ENCODE results near the gene ZSCAN12. TPM values are rescaled to one million over a fixed set of nuclear protein-coding genes. Genes with fewer than 3 reads are reported as not detected.
A peak's percentile ranks its signal among the peaks of the same experiment; 100 is the strongest.

Gene ZSCAN12
- total RNA-seq, 3 donors from 2014 or later = 4.3 to 6.9 (median 5.0) TPM

DNA sequence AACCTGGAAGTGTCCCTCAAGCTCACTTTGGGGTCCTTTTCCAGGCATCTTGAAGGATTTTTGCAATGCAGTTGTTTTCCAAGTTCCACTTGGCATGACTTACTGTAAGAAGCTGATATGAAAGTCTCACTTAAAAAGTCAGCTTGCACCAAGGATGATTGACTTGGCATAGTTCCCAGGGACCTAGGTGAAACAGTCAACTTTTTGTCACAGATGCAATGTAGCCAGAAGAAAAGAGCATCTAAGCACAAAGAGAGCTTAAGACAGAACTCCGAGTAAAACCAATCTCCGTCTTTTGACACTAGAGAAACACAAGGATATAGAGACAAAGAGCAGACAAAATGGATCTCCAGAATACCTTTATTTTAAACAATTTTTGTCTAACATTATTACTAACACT, 2.6 kb upstream of the ZSCAN12 start:
- H3K4me1 ChIP-seq (ENCODE audit: low read depth) = no peaks in the 10 kb centered on the region
- DNase-seq (no peak), ATAC-seq (no peak)
- intact Hi-C loops (cut with DNase I, micrococcal nuclease) = no loop called here
- TF ChIP-seq, protein P1, sequence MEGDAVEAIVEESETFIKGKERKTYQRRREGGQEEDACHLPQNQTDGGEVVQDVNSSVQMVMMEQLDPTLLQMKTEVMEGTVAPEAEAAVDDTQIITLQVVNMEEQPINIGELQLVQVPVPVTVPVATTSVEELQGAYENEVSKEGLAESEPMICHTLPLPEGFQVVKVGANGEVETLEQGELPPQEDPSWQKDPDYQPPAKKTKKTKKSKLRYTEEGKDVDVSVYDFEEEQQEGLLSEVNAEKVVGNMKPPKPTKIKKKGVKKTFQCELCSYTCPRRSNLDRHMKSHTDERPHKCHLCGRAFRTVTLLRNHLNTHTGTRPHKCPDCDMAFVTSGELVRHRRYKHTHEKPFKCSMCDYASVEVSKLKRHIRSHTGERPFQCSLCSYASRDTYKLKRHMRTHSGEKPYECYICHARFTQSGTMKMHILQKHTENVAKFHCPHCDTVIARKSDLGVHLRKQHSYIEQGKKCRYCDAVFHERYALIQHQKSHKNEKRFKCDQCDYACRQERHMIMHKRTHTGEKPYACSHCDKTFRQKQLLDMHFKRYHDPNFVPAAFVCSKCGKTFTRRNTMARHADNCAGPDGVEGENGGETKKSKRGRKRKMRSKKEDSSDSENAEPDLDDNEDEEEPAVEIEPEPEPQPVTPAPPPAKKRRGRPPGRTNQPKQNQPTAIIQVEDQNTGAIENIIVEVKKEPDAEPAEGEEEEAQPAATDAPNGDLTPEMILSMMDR (IDR thresholded peaks at IDR 0.05) = no peak
- no peak overlapping the region for H3K4me3 ChIP-seq
- no peaks in the 10 kb centered on the region for H3K36me3 ChIP-seq (ENCODE audit: low read depth)
- H3K9me3 ChIP-seq = no peaks in the 10 kb centered on the region

DNA sequence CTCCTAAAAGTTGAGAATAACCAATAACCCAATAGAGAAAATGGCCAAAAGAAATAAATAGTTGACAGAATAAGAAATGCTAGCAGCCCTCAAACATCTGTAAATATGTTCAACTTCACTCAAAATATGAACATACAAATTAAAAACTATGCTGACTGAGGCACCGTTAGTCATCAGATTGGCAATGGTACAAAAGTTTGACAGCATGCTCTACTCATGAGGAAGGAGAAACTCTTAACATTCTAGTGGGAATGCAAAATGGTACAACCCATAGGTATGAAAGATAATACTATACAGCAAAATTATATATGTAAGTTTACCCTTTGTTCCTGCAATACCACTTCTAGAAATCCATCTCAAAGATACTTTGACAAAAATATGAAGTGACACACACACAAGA, 1.6 kb upstream of the ZSCAN12 start:
- TF ChIP-seq, protein P1 (IDR thresholded peaks at IDR 0.05) = no peak
- ATAC-seq = no peak
- Histone ChIP-seq H3K36me3 (ENCODE audit: low read depth) (no peaks in the 10 kb centered on the region), H3K9me3 (no peaks in the 10 kb centered on the region), H3K4me1 (ENCODE audit: low read depth) (no peaks in the 10 kb centered on the region), H3K4me3 (no peak overlapping the region)
- intact Hi-C loops (cut with DNase I, micrococcal nuclease) = no loop called here
- DNase-seq = no peak

DNA sequence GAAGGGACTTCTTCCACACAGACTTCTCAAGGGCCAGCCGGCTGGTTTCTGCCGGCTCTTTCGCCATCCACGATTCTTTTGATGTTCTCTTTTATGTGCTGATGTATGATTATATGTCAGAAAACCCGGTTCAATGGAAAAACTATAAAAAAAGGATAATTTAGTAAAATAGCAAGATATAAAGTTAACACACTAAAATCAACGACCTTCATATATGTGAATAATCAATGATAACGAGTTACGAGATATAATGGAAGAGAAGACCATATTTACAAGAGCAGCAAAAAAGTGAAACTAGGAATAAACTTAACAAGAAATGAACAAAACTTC, 540 bp upstream of the ZSCAN12 start:
- no peaks in the 10 kb centered on the region for H3K9me3 ChIP-seq
- no peaks in the 10 kb centered on the region for H3K36me3 ChIP-seq (ENCODE audit: low read depth)
- ATAC-seq (no peak), DNase-seq (no peak)
- intact Hi-C loops (cut with DNase I, micrococcal nuclease) = no loop called here
- H3K4me1 ChIP-seq (ENCODE audit: low read depth) = no peaks in the 10 kb centered on the region
- H3K4me3 ChIP-seq = no peak overlapping the region
- TF ChIP-seq, protein P1 (IDR thresholded peaks at IDR 0.05) = no peak

DNA sequence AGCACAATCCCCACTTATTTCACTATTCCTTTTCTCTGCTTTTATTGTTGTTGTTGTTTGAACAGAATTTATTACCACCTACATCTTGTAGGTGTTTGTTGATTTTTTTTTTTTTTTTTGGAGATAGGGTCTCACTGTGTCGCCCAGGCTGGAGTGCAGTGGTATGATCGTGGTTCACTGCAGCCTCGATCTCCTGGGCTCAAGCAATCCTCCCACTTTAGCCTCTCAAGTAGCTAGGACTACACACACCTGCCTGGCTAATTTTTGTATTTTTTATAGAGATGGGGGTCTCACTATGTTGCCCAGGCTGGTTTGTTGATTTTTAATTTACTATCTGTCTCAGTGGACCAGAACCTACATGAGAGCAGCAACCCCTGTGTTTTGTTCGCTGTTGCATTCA, 3.6 kb downstream of the ZSCAN12 start:
- ATAC-seq (no peak), DNase-seq (no peak)
- no peak overlapping the region for H3K4me3 ChIP-seq
- intact Hi-C loops (cut with DNase I, micrococcal nuclease) = no loop called here
- TF ChIP-seq, protein P1 (IDR thresholded peaks at IDR 0.05) = no peak
- H3K9me3 ChIP-seq = no peaks in the 10 kb centered on the region
- no peaks in the 10 kb centered on the region for H3K36me3 ChIP-seq (ENCODE audit: low read depth)
- H3K4me1 ChIP-seq (ENCODE audit: low read depth) = no peaks in the 10 kb centered on the region

DNA sequence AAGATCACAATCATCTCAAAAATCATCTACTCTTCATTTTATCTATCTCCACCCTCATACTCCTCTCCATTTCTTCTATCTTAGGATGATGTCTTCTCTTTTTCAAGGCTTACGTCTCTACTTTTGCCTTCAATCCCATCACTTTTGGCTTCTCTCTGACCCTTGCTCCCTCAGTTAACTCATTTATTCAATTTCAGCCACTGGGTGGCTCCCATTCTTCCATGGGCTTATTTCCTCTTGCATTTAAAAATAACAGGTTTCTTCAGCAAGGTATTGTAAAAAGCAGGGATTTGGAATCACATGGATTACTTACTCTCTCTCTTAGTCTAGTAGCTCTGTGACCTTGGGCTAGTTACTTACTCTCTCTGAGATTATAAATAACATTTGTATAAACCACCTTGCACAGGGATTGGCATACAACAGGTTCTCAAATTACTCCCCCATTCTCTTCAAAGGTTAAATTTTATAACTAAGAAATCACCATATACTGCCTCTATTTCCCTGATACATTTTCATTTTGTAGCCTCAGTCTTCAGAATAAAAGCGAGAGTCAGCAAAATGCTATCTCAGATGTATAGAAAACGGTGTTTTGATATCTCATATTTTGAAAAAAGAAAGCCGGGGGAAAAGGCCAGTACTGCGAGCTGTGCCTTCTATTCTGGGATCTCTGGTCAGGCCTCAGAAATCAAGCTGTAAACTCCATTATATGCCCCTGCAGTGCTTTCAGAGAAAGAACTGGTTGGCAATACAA, 5.5 kb downstream of the ZSCAN12 start:
- Histone ChIP-seq H3K4me3 (no peak overlapping the region), H3K9me3 (no peaks in the 10 kb centered on the region), H3K4me1 (ENCODE audit: low read depth) (no peaks in the 10 kb centered on the region), H3K36me3 (ENCODE audit: low read depth) (peaks cover 5% of the 10 kb centered on the region)
- intact Hi-C loops (cut with DNase I, micrococcal nuclease) = no loop called here
- TF ChIP-seq, protein P1 (IDR thresholded peaks at IDR 0.05) = no peak
- no peak for ATAC-seq
- peak in 1 of 3 donors; percentile 14 for DNase-seq

DNA sequence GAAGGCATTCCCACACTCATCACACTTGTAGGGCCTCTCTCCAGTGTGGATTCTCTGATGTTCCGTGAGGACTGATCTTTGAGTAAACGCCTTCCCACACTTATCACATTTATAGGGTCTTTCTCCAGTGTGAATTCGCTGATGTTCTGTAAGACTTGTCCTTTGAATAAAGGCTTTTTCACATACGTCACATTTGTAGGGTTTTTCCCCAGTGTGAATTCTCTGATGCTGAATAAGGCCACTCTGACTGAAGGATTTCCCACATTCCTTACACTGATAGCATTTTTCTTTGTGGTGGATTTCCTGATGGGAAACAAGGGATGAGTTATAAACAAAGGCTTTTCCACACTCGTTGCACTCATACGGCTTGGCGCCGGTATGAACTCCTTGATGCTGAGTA, 8.9 kb downstream of the ZSCAN12 start:
- Histone ChIP-seq H3K4me1 (ENCODE audit: low read depth) (no peaks in the 10 kb centered on the region), H3K9me3 (no peaks in the 10 kb centered on the region), H3K4me3 (no peak overlapping the region), H3K36me3 (ENCODE audit: low read depth) (peaks cover 5% of the 10 kb centered on the region)
- TF ChIP-seq, protein P1 (IDR thresholded peaks at IDR 0.05) = no peak
- ATAC-seq (no peak), DNase-seq (no peak)
- intact Hi-C loops (cut with DNase I, micrococcal nuclease) = no loop called here
